ENCODE results near the gene NTRK2.

- TF ChIP-seq RARB (CRISPR knock-in tag; IDR thresholded peaks at IDR 0.05) = no peak
- no peak for TF ChIP-seq ZC3H10 (CRISPR knock-in tag; IDR thresholded peaks at IDR 0.05)
- no peak for TF ChIP-seq ESRRG (CRISPR knock-in tag; IDR thresholded peaks at IDR 0.05)
- no peak for TF ChIP-seq SNAI2 (CRISPR knock-in tag; IDR thresholded peaks at IDR 0.05)
- no peak for TF ChIP-seq ZFP3 (CRISPR knock-in tag; IDR thresholded peaks at IDR 0.05)
- no peak for TF ChIP-seq ZNF70 (CRISPR knock-in tag; IDR thresholded peaks at IDR 0.05)
- TF ChIP-seq POU6F1 (CRISPR knock-in tag; IDR thresholded peaks at IDR 0.05; ENCODE audit: borderline replicate concordance, low read depth) = no peak
Measured at GRCh38 chr9:84785792-84786547, 116.4 kb downstream of the NTRK2 start.
